ENCODE results near the gene EFS.

DNA sequence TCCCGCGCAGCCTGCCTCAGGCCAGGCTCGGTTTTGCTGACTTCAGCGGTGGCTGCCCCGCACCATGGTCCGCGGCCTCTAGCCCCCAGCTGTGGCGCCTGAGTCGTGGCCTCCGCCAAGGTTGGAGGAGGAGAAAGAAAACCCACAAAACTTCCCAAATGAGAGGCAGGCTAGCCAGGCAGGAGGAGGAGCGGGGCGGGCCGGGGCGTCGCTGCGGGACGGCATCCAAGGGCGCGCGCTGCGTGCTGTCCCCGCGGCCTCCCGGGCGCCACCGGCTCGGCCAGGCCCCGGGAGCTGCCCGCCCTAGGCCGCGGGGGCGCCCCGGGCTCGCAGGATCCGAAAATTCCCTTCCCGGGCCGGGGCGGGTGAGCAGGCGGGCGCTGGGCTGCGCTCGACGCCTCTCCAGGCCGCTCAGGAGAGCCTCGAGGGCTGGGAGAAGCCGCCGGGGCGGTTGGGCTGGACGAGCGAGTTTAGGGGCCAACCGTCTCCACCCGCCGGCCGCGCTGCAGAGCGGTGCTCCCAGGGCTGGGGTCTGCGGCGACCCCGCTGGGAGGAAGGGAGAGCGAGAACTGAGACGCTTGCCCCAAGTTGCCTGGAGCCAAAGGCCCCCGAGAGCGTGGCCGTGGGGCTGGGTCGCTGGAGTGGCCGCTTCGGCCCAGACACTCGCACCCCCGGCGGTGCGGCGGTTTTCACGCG, at the start of gene EFS:
- TF ChIP-seq GLIS1 (tag by site-specific recombination; IDR thresholded peaks at IDR 0.05): no peak
- TF ChIP-seq, protein P1, sequence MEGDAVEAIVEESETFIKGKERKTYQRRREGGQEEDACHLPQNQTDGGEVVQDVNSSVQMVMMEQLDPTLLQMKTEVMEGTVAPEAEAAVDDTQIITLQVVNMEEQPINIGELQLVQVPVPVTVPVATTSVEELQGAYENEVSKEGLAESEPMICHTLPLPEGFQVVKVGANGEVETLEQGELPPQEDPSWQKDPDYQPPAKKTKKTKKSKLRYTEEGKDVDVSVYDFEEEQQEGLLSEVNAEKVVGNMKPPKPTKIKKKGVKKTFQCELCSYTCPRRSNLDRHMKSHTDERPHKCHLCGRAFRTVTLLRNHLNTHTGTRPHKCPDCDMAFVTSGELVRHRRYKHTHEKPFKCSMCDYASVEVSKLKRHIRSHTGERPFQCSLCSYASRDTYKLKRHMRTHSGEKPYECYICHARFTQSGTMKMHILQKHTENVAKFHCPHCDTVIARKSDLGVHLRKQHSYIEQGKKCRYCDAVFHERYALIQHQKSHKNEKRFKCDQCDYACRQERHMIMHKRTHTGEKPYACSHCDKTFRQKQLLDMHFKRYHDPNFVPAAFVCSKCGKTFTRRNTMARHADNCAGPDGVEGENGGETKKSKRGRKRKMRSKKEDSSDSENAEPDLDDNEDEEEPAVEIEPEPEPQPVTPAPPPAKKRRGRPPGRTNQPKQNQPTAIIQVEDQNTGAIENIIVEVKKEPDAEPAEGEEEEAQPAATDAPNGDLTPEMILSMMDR (tag by site-specific recombination; IDR thresholded peaks at IDR 0.05): no peak
- TF ChIP-seq ZNF175 (tag by site-specific recombination; IDR thresholded peaks at IDR 0.05): no peak
- TF ChIP-seq ZNF555 (tag by site-specific recombination; conservative IDR thresholded peaks at IDR 0.05): no peak
- TF ChIP-seq SP2 (tag by site-specific recombination; IDR thresholded peaks at IDR 0.05): no peak
- no peak for TF ChIP-seq SP3 (tag by site-specific recombination; IDR thresholded peaks at IDR 0.05)
- no peak for TF ChIP-seq ZBTB17 (tag by site-specific recombination; IDR thresholded peaks at IDR 0.05)
